ENCODE results near the gene DACH1.

The DACH1 gene

DNA sequence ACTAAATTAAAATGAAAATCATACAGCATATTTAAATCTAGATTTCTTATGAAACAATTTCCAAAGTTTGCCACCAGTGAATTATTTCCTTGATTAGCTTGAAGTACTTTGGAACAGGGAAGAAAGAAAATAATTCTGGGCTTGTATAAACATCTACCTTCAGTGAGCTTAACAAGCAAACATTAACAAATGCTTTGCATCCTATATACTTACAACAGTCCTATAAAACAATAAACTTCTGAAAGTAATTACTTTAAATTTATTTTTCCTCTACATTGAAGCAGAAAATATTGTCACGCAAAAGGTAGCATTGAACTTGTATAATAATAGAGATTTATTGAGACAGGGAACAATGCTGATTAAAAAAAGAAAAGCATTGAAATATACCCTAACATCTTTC is 164.8 kb downstream of the DACH1 start:
- CTCF ChIA-PET: interaction anchor here (0.6 kb wide), 1 partner anchor 19 kb away, joined by 3 read pairs; no protein-coding TSS in a partner anchor
- Histone ChIP-seq H3K27ac (ENCODE audit: extremely low read depth, low read depth, low read length) (no peak overlapping the region), H3K4me3 (ENCODE audit: low read depth, low read length) (no peak overlapping the region), H3K36me3 (ENCODE audit: control insufficient read depth in 2 of 2, insufficient read depth in 1 of 2, low read length in 2 of 2) (no peaks in the 10 kb centered on the region), H3K4me1 (ENCODE audit: control insufficient read depth, insufficient read depth, low read length) (no peaks in the 10 kb centered on the region), H3K9me3 (ENCODE audit: control insufficient read depth, insufficient read depth, low read depth, low read length) (no peaks in the 10 kb centered on the region)
- TF ChIP-seq, protein P1, sequence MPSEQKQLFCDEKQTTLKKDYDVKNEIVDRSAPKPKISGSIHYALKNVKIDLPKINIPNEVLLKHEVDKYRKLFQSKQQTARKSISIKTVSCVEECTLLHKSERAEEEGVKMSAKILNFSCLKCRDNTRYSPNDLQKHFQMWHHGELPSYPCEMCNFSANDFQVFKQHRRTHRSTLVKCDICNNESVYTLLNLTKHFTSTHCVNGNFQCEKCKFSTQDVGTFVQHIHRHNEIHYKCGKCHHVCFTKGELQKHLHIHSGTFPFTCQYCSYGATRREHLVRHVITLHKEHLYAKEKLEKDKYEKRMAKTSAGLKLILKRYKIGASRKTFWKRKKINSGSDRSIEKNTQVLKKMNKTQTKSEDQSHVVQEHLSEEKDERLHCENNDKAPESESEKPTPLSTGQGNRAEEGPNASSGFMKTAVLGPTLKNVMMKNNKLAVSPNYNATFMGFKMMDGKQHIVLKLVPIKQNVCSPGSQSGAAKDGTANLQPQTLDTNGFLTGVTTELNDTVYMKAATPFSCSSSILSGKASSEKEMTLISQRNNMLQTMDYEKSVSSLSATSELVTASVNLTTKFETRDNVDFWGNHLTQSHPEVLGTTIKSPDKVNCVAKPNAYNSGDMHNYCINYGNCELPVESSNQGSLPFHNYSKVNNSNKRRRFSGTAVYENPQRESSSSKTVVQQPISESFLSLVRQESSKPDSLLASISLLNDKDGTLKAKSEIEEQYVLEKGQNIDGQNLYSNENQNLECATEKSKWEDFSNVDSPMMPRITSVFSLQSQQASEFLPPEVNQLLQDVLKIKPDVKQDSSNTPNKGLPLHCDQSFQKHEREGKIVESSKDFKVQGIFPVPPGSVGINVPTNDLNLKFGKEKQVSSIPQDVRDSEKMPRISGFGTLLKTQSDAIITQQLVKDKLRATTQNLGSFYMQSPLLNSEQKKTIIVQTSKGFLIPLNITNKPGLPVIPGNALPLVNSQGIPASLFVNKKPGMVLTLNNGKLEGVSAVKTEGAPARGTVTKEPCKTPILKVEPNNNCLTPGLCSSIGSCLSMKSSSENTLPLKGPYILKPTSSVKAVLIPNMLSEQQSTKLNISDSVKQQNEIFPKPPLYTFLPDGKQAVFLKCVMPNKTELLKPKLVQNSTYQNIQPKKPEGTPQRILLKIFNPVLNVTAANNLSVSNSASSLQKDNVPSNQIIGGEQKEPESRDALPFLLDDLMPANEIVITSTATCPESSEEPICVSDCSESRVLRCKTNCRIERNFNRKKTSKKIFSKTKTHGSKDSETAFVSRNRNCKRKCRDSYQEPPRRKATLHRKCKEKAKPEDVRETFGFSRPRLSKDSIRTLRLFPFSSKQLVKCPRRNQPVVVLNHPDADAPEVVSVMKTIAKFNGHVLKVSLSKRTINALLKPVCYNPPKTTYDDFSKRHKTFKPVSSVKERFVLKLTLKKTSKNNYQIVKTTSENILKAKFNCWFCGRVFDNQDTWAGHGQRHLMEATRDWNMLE (tag by site-specific recombination; conservative IDR thresholded peaks at IDR 0.05; ENCODE audit: low read depth): no peak
- no peak for TF ChIP-seq WT1 (tag by site-specific recombination; IDR thresholded peaks at IDR 0.05)
- TF ChIP-seq SCRT2 (tag by site-specific recombination; IDR thresholded peaks at IDR 0.05): no peak
- TF ChIP-seq ZNF146 (tag by site-specific recombination; IDR thresholded peaks at IDR 0.05): no peak
- TF ChIP-seq ZBTB1 (tag by site-specific recombination; IDR thresholded peaks at IDR 0.05): no peak
- TF ChIP-seq, protein P2, sequence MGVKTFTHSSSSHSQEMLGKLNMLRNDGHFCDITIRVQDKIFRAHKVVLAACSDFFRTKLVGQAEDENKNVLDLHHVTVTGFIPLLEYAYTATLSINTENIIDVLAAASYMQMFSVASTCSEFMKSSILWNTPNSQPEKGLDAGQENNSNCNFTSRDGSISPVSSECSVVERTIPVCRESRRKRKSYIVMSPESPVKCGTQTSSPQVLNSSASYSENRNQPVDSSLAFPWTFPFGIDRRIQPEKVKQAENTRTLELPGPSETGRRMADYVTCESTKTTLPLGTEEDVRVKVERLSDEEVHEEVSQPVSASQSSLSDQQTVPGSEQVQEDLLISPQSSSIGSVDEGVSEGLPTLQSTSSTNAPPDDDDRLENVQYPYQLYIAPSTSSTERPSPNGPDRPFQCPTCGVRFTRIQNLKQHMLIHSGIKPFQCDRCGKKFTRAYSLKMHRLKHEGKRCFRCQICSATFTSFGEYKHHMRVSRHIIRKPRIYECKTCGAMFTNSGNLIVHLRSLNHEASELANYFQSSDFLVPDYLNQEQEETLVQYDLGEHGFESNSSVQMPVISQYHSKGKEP (tag by site-specific recombination; IDR thresholded peaks at IDR 0.05): no peak
- TF ChIP-seq ZNF777 (tag by site-specific recombination; IDR thresholded peaks at IDR 0.05; ENCODE audit: borderline replicate concordance): no peak
- no peak for TF ChIP-seq ZNF221 (tag by site-specific recombination; IDR thresholded peaks at IDR 0.05; ENCODE audit: borderline replicate concordance)
- TF ChIP-seq KLF9 (tag by site-specific recombination; IDR thresholded peaks at IDR 0.05; ENCODE audit: low read depth): no peak
- no peak for TF ChIP-seq ZNF837 (tag by site-specific recombination; IDR thresholded peaks at IDR 0.05)
- TF ChIP-seq, protein P3, sequence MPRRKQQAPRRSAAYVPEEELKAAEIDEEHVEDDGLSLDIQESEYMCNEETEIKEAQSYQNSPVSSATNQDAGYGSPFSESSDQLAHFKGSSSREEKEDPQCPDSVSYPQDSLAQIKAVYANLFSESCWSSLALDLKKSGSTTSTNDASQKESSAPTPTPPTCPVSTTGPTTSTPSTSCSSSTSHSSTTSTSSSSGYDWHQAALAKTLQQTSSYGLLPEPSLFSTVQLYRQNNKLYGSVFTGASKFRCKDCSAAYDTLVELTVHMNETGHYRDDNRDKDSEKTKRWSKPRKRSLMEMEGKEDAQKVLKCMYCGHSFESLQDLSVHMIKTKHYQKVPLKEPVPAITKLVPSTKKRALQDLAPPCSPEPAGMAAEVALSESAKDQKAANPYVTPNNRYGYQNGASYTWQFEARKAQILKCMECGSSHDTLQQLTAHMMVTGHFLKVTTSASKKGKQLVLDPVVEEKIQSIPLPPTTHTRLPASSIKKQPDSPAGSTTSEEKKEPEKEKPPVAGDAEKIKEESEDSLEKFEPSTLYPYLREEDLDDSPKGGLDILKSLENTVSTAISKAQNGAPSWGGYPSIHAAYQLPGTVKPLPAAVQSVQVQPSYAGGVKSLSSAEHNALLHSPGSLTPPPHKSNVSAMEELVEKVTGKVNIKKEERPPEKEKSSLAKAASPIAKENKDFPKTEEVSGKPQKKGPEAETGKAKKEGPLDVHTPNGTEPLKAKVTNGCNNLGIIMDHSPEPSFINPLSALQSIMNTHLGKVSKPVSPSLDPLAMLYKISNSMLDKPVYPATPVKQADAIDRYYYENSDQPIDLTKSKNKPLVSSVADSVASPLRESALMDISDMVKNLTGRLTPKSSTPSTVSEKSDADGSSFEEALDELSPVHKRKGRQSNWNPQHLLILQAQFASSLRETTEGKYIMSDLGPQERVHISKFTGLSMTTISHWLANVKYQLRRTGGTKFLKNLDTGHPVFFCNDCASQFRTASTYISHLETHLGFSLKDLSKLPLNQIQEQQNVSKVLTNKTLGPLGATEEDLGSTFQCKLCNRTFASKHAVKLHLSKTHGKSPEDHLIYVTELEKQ (tag by site-specific recombination; IDR thresholded peaks at IDR 0.05; ENCODE audit: borderline replicate concordance): no peak
- no peak for TF ChIP-seq ZNF175 (tag by site-specific recombination; IDR thresholded peaks at IDR 0.05)
- TF ChIP-seq, protein P4, sequence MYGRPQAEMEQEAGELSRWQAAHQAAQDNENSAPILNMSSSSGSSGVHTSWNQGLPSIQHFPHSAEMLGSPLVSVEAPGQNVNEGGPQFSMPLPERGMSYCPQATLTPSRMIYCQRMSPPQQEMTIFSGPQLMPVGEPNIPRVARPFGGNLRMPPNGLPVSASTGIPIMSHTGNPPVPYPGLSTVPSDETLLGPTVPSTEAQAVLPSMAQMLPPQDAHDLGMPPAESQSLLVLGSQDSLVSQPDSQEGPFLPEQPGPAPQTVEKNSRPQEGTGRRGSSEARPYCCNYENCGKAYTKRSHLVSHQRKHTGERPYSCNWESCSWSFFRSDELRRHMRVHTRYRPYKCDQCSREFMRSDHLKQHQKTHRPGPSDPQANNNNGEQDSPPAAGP (tag by site-specific recombination; IDR thresholded peaks at IDR 0.05): no peak
- POLR2A ChIA-PET: no interaction called here

DNA sequence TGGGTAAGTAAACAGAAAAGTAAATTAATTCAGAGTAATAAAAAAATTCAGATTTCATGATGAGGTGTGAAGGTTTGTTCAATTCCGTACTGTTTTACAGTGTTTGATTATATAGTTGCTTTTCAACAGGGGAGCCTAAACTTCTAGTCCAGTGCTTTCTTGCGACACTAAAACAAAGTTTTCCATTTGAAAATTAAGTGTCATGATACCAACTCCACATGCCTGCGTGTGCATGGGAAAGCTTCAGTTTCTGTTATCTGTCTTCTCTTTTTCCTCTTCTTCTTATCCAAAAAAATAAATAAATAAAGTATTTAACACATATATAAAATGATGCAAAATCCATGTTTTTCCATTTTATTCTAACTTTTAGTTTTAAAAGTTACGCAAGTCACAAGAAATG is 165.3 kb downstream of the DACH1 start:
- Histone ChIP-seq H3K27ac (ENCODE audit: extremely low read depth, low read depth, low read length) (no peak overlapping the region), H3K4me1 (ENCODE audit: control insufficient read depth, insufficient read depth, low read length) (no peaks in the 10 kb centered on the region), H3K4me3 (ENCODE audit: low read depth, low read length) (no peak overlapping the region), H3K9me3 (ENCODE audit: control insufficient read depth, insufficient read depth, low read depth, low read length) (no peaks in the 10 kb centered on the region), H3K36me3 (ENCODE audit: control insufficient read depth in 2 of 2, insufficient read depth in 1 of 2, low read length in 2 of 2) (no peaks in the 10 kb centered on the region)
- ChIA-PET CTCF (interaction anchor here (0.6 kb wide), 1 partner anchor 19 kb away, joined by 3 read pairs; no protein-coding TSS in a partner anchor), POLR2A (no interaction called here)
- no peak for TF ChIP-seq ZNF16 (tag by site-specific recombination; IDR thresholded peaks at IDR 0.05; ENCODE audit: low read depth)
- TF ChIP-seq, protein P5, sequence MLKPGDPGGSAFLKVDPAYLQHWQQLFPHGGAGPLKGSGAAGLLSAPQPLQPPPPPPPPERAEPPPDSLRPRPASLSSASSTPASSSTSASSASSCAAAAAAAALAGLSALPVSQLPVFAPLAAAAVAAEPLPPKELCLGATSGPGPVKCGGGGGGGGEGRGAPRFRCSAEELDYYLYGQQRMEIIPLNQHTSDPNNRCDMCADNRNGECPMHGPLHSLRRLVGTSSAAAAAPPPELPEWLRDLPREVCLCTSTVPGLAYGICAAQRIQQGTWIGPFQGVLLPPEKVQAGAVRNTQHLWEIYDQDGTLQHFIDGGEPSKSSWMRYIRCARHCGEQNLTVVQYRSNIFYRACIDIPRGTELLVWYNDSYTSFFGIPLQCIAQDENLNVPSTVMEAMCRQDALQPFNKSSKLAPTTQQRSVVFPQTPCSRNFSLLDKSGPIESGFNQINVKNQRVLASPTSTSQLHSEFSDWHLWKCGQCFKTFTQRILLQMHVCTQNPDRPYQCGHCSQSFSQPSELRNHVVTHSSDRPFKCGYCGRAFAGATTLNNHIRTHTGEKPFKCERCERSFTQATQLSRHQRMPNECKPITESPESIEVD (tag by site-specific recombination; IDR thresholded peaks at IDR 0.05): 0 out of 2 replicates have a peak, but pooled peaks have one; percentile 11
- no peak for TF ChIP-seq ZFHX2 (tag by site-specific recombination; conservative IDR thresholded peaks at IDR 0.05)
